Stimulated activated CD4-positive, alpha-beta T cell treated with anti-CD3 and anti-CD28 coated beads, Interleukin-2, amount 100 ng/mL, for 24 hours (primary cell): ENCODE results near the gene MMP20.

Experiments used
- DNase-seq, 2 donors: peaks; one replicate each; pipeline ENCODE4 v3.0.0-alpha.2; 2020

The MMP20 gene

DNA sequence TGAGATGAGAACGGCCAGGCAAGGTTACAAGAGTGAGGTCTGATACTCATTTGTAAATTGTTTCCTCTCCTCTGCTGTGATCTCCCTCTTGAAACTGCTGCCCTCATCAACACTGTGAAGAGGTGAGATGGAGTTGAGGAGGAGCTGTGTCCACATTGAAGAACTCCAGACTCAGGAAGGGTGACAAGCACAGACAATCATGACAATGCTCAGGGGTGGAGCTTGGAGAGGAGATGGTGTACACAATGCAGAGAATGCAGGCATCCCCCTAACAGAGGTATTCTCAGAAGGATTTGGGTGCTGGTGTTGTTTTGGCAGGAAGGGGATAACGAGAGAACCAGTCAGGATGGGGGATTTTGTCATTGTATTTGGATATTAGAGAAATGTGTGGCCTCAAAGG, 73.1 kb downstream of the MMP20 start:
- no peak for DNase-seq

DNA sequence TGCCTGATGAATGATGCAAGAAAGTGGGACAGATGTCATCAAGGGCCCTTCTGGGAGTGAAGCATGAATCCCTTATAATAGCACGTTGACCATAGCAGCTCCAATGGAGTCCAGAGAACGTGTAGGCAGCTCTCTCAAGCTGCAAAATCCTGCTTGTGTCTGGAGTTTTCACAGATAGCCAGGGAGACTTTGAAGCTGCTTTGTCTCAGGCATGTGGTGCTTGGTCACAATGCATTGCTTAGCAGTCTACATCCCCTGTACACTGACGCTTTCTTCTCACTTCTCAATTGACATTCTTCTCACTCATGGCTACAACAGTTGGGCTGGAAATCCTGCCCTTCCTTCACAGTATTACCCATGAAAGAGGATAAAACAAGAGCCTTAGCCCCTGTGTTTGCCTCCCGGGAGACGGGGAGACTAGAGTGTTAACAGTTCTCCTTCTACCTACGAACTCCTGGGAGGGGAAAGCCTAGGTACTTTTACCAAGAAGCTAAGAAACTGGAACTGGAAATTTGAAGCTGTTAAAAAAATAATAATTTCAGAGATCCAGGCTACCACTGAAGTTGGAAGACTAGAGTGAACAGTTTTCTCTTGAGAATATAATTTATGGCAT, 73.9 kb downstream of the MMP20 start:
- DNase-seq, result no peak

DNA sequence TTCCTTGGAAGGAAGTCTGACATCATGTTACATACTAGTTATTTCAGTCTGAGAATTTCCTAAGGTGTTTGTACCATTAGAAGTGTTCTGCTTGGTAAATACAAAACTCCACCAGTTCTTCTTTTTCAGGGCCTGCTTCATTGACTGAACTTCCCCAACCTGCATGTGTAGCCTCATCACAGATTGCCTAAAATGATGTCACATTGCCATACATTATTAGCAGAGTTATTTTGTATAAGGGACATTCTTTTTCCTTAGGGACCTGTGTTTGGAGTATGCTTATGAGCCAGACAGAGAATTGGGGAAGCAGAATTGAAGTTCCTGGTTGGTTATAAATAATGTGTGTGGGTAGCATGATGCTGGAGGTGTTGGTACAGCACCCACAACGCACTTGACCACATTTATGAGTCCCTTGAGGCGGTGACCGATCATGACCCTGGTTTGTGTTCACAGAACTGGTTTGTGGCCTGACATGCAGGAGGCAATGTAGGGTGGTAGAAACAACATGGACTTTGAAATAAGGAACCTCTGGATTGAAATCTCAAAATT, 78.1 kb downstream of the MMP20 start:
- DNase-seq, result no peak

DNA sequence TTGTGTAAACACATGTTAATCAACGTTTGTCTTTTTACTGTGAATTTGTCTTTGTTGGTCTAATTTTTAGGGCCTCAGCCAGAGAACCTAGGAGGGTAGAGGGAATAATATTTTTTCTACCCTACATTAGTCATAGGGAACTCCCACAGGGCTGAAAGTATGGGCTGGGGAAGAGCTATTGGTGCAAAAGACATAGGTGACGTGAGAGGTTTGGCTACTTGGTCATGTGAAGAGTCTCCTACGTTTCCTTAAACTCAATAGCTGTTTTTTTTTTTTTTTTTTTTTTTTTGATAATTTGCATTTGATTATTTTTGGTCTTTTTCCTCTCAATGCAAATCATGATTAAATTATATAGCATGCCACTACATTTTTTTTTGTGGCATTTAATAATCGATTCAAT, 78.7 kb downstream of the MMP20 start:
- DNase-seq, result no peak

DNA sequence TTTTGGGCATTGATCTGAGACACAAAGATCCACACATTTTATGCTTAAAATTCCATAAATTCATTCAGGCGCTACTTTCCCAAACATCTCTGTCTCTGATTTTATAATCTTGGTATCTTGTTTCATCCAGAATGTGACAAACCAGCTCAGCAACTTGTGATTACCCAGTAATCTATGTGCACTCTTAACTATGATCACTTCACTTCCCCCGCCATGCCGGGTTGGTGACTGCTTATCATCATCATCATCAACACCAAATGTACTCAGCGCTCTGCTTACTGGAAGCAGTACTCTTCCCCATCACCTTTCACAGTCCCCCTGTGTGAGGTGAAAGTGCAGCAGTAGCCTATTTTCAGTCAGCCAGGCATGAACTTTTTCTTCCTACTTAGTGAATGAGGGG, 79.4 kb downstream of the MMP20 start:
- no peak for DNase-seq

DNA sequence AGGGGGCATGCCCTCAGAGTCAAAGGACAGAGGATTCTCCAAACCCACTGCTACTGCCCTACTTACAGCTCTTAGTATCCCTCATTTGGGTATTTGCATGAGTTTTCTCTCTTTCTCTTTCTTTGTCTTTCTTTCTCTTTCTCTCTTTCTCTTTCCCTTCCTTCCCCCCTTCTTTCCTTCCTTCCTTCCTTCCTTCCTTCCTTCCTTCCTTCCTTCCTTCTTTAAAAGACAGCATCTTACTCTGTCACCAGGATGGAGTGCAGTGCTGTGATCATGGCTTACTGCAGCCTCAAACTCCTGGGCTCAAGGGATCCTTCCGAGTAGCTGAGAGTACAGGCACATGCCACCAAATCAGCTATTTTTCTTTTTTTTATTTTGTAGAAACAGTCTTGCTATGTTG, 80.5 kb downstream of the MMP20 start:
- no peak for DNase-seq

DNA sequence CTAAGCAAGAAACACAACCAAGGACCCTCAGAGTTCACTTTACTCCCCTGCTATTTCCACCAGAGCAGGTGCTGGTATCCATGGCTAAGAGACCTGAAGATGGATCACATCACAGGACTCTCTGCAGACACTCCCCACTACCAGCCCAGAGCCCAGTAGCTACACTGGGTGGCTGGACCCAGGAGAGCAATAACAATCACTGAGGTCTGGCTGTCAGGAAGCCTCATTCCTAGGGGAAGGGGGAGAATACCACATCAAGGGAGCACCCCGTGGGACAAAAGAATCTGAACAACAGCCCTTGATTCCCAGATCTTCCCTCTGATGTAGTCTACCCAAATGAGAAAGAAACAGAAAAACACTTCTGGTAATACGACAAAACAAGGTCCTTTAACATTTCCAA, 85.6 kb downstream of the MMP20 start:
- no peak for DNase-seq

DNA sequence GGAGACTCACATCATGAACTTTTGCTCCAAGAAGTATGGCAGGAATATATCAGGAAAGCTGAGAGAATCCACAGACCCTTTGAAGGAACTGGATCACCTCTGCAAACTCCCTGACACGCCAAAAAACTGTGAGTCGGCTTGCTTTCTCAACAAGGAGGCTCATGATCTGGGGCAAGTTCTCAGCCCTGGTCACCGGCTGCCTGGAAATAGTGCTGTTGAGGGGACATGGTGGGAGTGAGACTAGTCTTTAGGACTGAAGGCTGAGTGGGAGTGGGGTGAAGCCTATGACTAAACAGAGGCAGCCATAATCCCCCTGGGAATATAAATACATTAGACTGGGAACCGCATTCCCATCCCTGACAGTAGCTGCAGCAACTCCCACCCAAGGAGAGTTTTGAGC, 86.2 kb downstream of the MMP20 start:
- DNase-seq, result no peak

DNA sequence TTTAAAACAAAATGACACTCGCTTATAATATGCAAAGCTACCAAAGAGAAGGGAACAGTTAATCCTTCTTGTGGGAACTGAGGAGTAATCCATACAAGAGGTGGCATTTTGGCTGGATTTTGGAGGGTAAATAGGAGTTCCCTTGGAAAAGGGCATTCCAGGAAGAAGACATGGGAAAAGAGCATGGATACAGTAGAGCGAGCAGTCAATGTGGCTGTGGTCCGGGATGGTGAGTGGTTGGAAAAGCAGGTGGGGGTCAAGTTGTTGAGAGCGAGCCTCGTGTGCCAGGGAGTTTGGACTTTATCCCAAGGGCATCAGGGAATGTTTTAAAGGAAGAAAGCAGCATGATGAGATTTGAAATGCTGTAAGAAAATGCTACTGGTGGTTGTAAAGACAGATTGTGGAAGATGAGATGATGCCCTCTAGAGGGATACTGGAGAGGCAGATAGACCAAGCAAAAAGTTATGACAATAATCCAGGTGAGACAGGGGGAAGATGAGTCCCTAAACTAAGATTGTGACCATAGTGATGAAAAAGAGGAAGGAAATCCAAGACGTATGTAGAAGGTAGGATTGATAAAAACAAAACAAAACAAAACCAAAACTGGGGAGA, 90.8 kb downstream of the MMP20 start:
- DNase-seq, result no peak

DNA sequence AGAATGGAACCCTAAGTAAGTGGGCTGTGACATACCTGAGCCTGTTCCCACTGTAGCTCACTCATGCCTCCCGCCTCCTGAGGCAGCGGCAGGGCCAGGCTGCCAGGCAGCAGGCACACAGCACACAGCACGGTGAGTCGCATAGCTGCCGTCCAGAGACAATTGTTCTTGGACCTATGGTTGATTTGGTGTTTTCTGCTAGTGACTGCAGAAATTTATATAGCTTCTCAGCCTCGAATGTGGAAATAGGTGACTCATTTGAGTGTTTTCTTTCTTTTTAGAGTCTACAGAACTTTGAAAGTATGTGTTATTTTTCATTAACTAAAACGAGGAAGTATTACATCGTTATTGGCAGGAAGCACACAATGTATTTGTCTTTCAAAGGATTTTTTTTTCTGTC, 94.6 kb downstream of the MMP20 start, which contains the start of gene MMP7:
TSS of gene MMP7 (minus strand) at position 190 of the 400 bp plus-strand sequence. CDS start at position 143, 47 bp downstream.
- DNase-seq, result no peak

DNA sequence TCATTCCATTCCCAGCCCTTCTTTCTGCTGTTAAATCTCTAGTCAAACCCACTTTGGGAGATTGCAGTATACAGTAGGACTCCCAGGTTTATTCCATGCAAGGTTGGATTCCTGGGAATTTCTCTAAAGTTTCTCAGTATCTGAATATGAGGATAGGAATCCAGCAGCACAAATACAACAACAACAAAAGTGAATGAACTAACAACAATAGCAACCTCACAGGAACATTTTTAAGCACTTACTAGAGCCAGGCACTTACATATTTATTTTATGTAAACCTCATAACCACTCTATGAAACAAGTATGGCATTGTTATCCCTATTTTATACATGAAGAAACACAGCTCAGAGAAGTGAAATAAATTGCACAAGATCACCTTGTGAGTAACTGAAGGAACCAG, 96.5 kb downstream of the MMP20 start:
- DNase-seq, result no peak

DNA sequence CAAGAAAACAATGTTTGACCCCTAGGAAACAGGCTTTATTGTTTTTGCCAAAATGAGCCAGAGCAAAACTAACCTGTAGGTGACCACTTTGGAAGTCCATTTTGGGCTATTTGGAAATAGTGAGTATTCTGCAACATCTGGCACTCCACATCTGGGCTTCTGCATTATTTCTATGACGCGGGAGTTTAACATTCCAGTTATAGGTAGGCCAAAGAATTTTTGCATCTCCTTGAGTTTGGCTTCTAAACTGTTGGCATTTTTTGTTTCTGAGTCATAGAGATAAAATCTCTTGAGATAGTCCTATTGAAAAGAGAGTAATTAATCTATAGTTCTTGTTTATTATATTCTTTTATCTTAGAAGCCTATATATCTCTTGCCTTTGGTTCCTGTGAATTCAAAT, 97.4 kb downstream of the MMP20 start:
- DNase-seq, result no peak

DNA sequence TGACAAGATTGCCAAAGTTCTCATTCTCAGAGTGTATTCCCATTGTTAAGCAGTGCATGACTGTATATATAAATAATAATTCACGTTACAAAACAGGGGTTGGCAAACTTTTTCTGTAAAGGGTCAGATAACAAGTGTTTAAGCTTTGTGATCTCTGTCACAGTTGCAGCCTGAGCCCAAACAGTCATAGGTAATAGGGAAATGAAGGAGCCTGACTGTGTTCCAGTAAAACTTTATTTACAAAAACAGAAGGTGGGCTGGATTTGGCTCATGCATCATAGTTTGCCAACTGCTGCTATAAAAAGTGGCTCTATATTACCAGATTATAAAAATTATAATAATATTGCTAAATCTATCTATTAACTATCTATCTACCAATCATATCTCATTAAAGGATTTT, 98.1 kb downstream of the MMP20 start:
- DNase-seq, result no peak
